ENCODE results near the gene ANP32E. TPM values are rescaled to one million over a fixed set of nuclear protein-coding genes. Genes with fewer than 3 reads are reported as not detected.

ANP32E gene
- 33.9 to 46.7 TPM (median 43.0 TPM) in 5 replicates for total RNA-seq (2022; extraction: Qiagen RNA extraction)

GRCh38 chr1:150235852-150236613 lies at the start of gene ANP32E:
Gene ANP32E (minus strand): TSS chr1:150236112. CDS start chr1:150235786, 326 bp downstream.

GRCh38 chr1:150281758-150282557 lies 46.0 kb upstream of the ANP32E start, which contains the start of gene CIART:
Gene CIART (plus strand): TSS chr1:150282554. CDS start chr1:150283268, 714 bp downstream.

GRCh38 chr1:150268705-150269403 lies 32.9 kb upstream of the ANP32E start, which contains the start of gene APH1A:
Gene APH1A (minus strand): TSS chr1:150269016. CDS start chr1:150268810, 206 bp downstream.

GRCh38 chr1:150257624-150258585 lies 22.0 kb upstream of the ANP32E start, which contains the start of gene CA14:
Gene CA14 (plus strand): TSS chr1:150257774. CDS start chr1:150258129, 355 bp downstream.

Other genes starting within 250 kb of the ANP32E start
- 9.3 to 14.0 TPM (median 12.3 TPM) in 5 replicates for gene OTUD7B, start 225.4 kb downstream of the ANP32E start, total RNA-seq (2022; extraction: Qiagen RNA extraction)
- 14.8 to 17.4 TPM (median 15.9 TPM) in 5 replicates for gene VPS45, start 168.3 kb downstream of the ANP32E start, total RNA-seq (2022; extraction: Qiagen RNA extraction)
- gene PLEKHO1, start 86.2 kb downstream of the ANP32E start, total RNA-seq (2022; extraction: Qiagen RNA extraction), result 6.6 to 8.8 TPM (median 6.9 TPM) in 5 replicates
- gene CA14, start 21.7 kb upstream of the ANP32E start, total RNA-seq (2022; extraction: Qiagen RNA extraction), result not detected in 5 replicates
- 128 to 148 TPM (median 139 TPM) in 5 replicates for gene APH1A, start 32.9 kb upstream of the ANP32E start, total RNA-seq (2022; extraction: Qiagen RNA extraction)
- 0.24 to 1.1 TPM (median 0.61 TPM) in 4 of 5 replicates, not detected in the other for gene C1orf54, start 36.7 kb upstream of the ANP32E start, total RNA-seq (2022; extraction: Qiagen RNA extraction)
- 1.5 to 3.1 TPM (median 1.7 TPM) in 5 replicates for gene CIART, start 46.4 kb upstream of the ANP32E start, total RNA-seq (2022; extraction: Qiagen RNA extraction)
- gene MRPS21, start 57.7 kb upstream of the ANP32E start, total RNA-seq (2022; extraction: Qiagen RNA extraction), result 83.1 to 92.1 TPM (median 85.9 TPM) in 5 replicates
- 49.0 to 58.7 TPM (median 55.8 TPM) in 5 replicates for gene PRPF3, start 85.4 kb upstream of the ANP32E start, total RNA-seq (2022; extraction: Qiagen RNA extraction)
- 11.6 to 14.2 TPM (median 13.6 TPM) in 5 replicates for gene RPRD2, start 128.0 kb upstream of the ANP32E start, total RNA-seq (2022; extraction: Qiagen RNA extraction)

All from A549 treated with Mapracorat at 1 μM for 4 hours (cell line).